Hematopoietic multipotent progenitor cell treated with erythropoietin and hydrocortisone succinate and interleukin-3 and kit ligand, for 6 days (in vitro differentiated cells): Measurements from ENCODE around the gene CAMTA1.
"Not testable (repeated sequence)": the region's sequence is repeated elsewhere in the genome, so short reads cannot be mapped to it uniquely, and the experiment has no call there.

ENCODE experiments used
- DNase-seq: peaks from one replicate; pipeline ENCODE4 v3.0.0-alpha.2; 2015

The CAMTA1 gene

DNA sequence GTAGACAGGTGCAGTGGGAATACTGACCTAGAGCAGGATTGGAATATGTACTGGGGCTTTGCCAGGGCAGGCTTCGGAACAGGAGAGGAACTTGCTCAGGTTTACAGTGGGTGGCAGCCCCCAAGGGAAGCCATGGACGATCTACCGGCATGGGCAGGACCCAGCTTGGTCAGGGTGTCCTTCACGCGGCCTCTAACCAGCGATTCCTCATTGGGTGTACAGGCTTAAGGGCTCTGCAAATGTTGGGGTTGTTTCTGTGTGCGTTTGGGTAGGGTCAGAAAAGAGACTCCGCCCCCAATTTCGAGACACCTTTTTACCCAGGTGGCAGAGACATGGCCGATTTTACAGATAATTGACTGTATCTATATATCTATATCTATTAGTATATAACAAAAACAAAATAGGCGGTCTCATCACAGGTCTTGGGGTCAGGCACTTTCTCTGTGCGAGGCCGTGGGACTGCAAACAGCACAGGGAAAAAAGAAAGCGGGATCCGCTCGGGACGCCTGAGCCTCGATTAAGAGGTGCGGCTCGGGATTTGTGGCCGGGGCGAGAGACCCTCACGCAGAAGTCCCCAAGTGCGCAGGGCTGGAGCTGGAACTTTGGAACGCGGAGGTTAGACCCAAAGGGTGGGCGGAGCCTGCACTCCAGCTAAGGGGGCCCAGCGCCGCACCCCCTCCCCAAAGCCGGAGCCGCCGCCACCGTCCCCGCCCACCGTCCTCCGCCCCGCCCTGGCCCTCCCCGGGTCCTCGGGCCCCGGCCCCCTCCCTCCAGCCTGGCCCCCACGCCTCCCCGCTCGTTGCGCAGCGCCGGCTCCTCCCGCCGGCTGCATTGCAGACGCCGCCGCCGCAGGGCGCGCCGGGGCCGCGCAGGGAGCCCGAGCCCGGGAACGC lies 918.3 kb downstream of the CAMTA1 start:
- DNase-seq: peak; percentile 19

GRCh38 chr1:7704214-7705047 lies 919.2 kb downstream of the CAMTA1 start:
- peak; percentile 92 for DNase-seq

GRCh38 chr1:7705048-7705907 lies 920.0 kb downstream of the CAMTA1 start:
- no peak for DNase-seq

- no peak for DNase-seq
These were observed 920.6 kb downstream of the CAMTA1 start for GRCh38 chr1:7705908-7706216.

- no peak for DNase-seq
These were observed 922.3 kb downstream of the CAMTA1 start for GRCh38 chr1:7707527-7707926.

- DNase-seq: not testable (repeated sequence)
These were observed 922.8 kb downstream of the CAMTA1 start for GRCh38 chr1:7708065-7708464.

DNA sequence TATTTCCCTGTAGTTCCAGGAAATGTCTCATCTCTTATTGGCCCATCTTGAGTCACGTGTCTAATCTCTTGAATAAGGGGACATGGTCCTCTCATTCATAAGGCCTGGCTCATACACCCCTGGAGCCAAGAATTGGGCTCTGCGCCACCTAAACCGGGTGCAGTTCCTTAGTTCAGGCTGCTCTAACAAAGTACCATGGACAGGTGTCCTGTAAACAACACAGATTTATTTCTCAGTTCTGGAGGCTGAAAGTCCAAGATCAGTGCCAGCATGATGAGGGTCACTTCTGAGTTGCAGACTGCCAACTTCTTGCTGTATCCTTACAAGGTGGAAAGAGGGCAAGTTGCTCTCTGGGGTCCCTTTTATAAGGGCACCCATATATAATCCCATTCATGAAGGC lies 925.6 kb downstream of the CAMTA1 start:
- no peak for DNase-seq

DNA sequence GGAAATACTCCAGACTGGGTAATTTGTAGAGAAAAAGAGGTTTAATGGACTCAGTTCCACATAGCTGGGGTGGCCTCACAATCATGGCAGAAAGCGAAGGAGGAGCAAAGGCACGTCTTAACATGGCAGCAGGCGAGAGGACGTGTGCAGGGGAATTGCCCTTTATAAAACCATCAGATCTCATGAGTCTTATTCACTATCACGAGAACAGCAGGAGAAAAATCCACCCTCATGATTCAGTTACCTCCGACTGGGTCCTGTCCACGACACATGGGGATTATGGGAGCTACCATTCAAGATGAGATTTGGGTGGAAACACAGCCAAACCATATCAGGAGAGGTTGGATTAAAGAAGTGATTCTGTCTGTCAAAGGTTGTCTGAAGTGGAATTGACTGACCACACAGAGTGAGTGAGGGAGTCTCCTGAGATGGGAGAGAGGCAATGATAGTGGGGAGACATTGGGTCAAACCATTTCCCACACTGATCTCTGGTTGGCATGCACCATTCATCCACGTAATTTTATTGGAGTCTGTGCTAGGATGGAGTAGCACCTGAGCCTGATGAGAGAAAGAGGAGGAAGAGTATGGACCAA lies 927.6 kb downstream of the CAMTA1 start:
- DNase-seq: no peak

GRCh38 chr1:7716506-7716905 lies 931.3 kb downstream of the CAMTA1 start:
- DNase-seq: no peak

GRCh38 chr1:7717748-7718368 lies 932.6 kb downstream of the CAMTA1 start:
- DNase-seq: no peak

- no peak for DNase-seq
These were observed 934.3 kb downstream of the CAMTA1 start for GRCh38 chr1:7719468-7720094.

DNA sequence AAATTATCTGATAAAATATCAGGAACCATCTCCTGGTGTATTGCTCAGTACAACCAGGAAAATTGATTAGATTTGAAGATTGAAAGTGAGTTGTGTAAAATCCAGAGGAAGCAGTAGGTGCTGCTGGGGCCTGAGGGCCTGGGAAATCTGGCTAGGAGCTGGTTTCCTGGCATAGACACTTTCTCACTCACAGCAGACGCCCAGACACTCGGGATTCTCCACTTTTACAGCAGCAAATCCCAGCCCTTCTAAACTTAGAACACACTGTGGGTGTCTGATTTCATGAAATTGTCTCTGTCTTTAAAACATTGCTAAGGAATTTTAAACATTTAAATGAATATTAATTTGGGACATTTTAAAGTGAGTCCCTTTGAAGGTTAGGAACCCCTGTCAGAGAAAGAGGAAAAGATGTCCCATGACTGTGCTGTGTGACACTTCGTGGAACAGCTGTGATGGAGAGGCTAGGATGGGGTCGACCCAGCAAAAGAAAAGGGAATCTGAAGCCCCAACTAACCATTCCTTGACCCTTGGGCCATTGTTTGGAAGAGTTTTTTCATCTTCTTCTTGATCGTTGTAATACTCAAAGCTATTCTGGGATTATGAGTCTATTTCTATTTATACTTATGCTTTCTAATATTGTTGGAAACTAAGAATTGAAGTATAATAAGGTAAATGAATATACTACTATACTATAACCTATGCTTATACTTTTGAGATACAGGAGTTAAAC lies 936.9 kb downstream of the CAMTA1 start:
- no peak for DNase-seq

GRCh38 chr1:7722670-7723012 lies 937.4 kb downstream of the CAMTA1 start:
- DNase-seq: no peak

DNA sequence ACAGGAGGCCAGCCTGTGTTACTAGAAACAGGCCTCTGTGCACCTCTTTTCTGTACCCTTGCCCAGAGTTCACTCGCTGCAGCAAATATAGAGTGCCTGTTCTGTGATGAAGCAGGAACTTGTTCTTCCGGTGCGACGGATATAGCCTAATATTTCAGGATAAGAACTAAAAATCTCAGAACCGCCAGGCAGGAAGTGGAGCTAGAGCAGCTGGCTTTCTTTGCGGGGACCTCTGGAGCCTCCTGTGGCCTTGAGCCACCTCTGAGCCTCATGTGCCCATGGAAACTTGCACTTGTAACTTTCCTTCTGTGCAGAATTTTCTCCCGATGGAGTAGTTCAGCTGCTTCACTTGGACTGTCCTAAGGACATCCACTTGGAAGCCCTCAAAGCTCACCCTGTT lies 941.4 kb downstream of the CAMTA1 start:
- peak; percentile 11 for DNase-seq

DNA sequence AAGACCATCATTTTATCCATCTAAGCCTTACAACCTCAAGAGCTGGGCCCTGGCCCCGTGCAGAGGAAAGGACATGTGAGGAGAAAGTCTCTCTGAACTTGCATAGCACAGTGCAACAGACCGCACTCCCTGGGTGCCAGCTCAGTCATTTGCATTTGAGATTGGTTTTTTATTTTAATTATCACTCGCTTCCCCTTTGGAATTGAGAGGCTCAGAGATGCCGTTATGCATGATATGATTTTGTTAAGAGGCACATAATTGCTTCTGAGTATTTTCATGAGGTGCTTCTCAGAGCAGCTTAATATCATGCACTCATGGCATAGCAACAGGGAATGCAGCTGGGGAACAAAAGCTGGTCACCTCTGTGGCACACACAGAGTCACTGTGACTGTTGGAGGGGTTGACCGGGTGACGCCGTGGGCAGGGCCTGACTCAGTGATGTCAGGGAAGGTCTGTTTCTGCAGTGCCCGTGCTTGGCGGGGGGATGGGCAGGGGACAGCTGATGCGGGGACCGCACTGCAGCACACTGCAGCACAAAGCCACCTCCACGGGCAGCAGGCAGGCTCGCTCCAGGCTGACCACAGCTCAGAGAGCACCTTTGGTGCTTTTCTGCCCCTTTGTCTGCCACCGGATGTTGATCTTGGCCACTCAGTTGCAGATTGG lies 942.7 kb downstream of the CAMTA1 start:
- DNase-seq: no peak

DNA sequence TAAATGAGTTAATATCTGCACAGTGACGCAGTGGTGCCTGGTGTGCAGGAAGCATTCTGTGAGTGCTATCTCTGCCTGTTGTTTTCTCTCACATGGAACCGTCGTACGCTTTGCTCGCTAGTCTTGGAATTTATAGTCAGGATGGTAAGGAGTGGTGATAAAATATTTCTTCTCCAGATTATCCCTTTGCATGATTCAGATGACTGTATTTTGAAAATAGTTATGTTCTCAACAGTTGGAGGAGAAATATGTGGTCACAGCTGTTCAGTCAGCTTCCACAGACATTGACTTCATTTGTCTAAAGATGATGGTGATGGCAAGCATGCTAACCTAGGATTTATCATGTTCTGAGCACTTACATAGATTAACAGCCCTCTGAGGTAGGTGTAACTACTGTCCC lies 944.5 kb downstream of the CAMTA1 start:
- DNase-seq: no peak

DNA sequence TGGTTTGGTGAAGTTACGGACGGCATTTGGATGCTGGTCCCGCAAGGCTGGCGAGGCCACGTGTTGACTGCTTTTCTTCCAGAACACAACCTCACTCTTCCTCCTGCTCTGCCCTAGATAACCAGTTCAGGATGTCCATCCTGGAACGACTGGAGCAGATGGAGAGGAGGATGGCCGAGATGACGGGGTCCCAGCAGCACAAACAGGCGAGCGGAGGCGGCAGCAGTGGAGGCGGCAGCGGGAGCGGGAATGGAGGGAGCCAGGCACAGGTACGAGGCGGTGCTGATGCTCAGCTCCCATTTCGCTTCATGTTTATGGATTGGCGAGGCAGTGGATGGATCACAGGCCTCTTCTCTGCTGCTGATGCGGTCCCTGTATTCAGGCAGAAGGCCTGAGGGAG lies 947.1 kb downstream of the CAMTA1 start:
- DNase-seq: no peak

- DNase-seq: no peak
These were observed 948.0 kb downstream of the CAMTA1 start for GRCh38 chr1:7733276-7733675.

GRCh38 chr1:7738044-7738443 lies 952.8 kb downstream of the CAMTA1 start:
- DNase-seq: no peak

GRCh38 chr1:7743346-7743745 lies 958.1 kb downstream of the CAMTA1 start:
- no peak for DNase-seq

- DNase-seq: no peak
These were observed 959.6 kb downstream of the CAMTA1 start for GRCh38 chr1:7744882-7745281.
